CD4-positive, alpha-beta T cell (primary cell): ENCODE results near the gene AKAP12. TPM values are rescaled to one million over a fixed set of nuclear protein-coding genes. Genes with fewer than 3 reads are reported as not detected.

Source experiments
- ATAC-seq: fragments of 200-7000 bp; cut with Tn5 transposase; one replicate; pipeline ENCODE4 v1.10.0; 2022; ENCODE audit warnings: mild to moderate bottlenecking; ENCODE audit not compliant: poor library complexity
- CTCF ChIA-PET: fragments of 350-600 bp; sonication (Branson Sonifier 250); formaldehyde crosslinking; loops from one replicate; lab custom pipeline; 2021; ENCODE audit warnings: antibody characterized with exemption, inconsistent platforms; lab: Charles Lee
- POLR2A ChIA-PET: fragments of 350-600 bp; sonication (Branson Sonifier 250); formaldehyde crosslinking; loops from one replicate; lab custom pipeline; 2021; ENCODE audit warnings: antibody characterized with exemption, inconsistent platforms; lab: Charles Lee
- DNase-seq, 14 experiments: peaks; one replicate each; pipeline ENCODE4 v3.0.0-alpha.2; 2013 to 2020; ENCODE audit warnings: mixed read lengths in 2 of 14
- H3K27ac ChIP-seq, 2 donors: one replicate each; pipeline versions ENCODE4 v1.5.1 to v1.7.0; 2013; ENCODE audit warnings: low read length in 2 of 2, low read depth in 1 of 2, mild to moderate bottlenecking in 1 of 2
- H3K27me3 ChIP-seq, 2 experiments: 1 replicate in 1 of 2; 2 replicates in 1 of 2; pipeline versions ENCODE4 v1.6.1 to v1.7.0; 2013; ENCODE audit warnings: low read length in 2 of 2, control low read depth in 1 of 2, mild to moderate bottlenecking in 1 of 2, moderate library complexity in 1 of 2; ENCODE audit not compliant: insufficient read depth in 2 of 2, control insufficient read depth in 1 of 2
- H3K36me3 ChIP-seq: one replicate; pipeline ENCODE4 v1.6.1; 2013; ENCODE audit warnings: low read length, control low read depth; ENCODE audit not compliant: insufficient read depth
- H3K4me1 ChIP-seq: one replicate; pipeline ENCODE4 v1.6.1; 2013; ENCODE audit warnings: low read length, control low read depth; ENCODE audit not compliant: insufficient read depth
- H3K4me3 ChIP-seq: one replicate; pipeline ENCODE4 v1.5.1; 2013; ENCODE audit warnings: mild to moderate bottlenecking, low read length, moderate library complexity
- H3K9me3 ChIP-seq, 2 experiments: 1 replicate in 1 of 2; 2 replicates in 1 of 2; pipeline versions ENCODE4 v1.6.1 to v1.7.0; 2013; ENCODE audit warnings: low read length in 2 of 2, mild to moderate bottlenecking in 2 of 2, control low read depth in 1 of 2, moderate library complexity in 1 of 2; ENCODE audit not compliant: control insufficient read depth in 1 of 2, insufficient read depth in 1 of 2
- H3K27ac Mint-ChIP-seq: one replicate; pipeline ENCODE4 v1.8.0; 2020; ENCODE audit warnings: mixed read lengths
- H3K27me3 Mint-ChIP-seq: one replicate; pipeline ENCODE4 v1.8.0; 2021; ENCODE audit warnings: mixed read lengths
- H3K36me3 Mint-ChIP-seq: one replicate; pipeline ENCODE4 v1.8.0; 2021; ENCODE audit warnings: low read depth, mixed read lengths
- H3K4me1 Mint-ChIP-seq: one replicate; pipeline ENCODE4 v1.8.0; 2021; ENCODE audit warnings: low read depth, mixed read lengths
- H3K4me3 Mint-ChIP-seq: one replicate; pipeline ENCODE4 v1.8.0; 2020; ENCODE audit warnings: mild to moderate bottlenecking, mixed read lengths
- H3K9me3 Mint-ChIP-seq: one replicate; pipeline ENCODE4 v1.8.0; 2020; ENCODE audit warnings: mixed read lengths
- intact Hi-C, 2 experiments: fragments of 100-400 bp; cut with DNase I in 1 of 2; cut with micrococcal nuclease in 1 of 2; formaldehyde crosslinking; loops; one replicate each; pipeline versions ENCODE4 v1.15.1 to v1.9.0; 2023 to 2025; cut with DNase I, micrococcal nuclease
- total RNA-seq, 174 experiments: library from RNA in 2 of 174; stranded (reverse) in 2 of 174; gene quantifications; one replicate each; pipeline ENCODE4 v1.2.3 and lab custom pipeline; 2021 to 2026
- TF ChIP-seq, protein P1 (sequence below): fragments of 200-600 bp; IDR thresholded peaks from one replicate; pipeline ENCODE4 v1.8.0; 2022; ENCODE audit warnings: antibody characterized with exemption, mild to moderate bottlenecking

AKAP12 gene
- total RNA-seq, 2 experiments from 2014 or later, result 0.03 to 0.05 TPM

DNA sequence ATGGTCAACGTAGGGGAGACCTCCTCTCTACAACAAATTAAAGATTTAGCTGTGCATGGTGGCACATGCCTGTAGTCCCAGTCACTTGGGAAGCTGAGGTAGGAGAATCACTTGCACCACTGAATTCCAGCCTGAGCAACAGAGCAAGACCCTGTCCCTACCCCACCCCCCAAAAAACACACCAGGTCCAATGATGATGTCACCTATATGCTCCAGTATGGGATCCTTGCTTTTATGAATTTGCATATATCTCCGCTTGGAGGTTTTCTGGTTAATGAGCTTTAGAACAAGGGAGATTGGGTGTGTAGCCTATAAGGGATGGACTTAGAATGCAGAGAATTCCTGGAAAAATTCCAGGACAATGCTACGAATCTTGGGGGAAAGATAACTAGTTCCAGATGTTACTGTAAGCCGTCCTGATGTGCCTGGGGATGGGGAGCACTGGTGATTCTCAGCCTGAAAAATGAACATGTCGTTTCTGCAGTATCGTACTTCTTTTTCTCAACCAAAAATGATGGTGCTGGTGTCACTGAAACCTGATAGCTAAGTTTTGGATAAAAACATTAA is 90.4 kb downstream of the AKAP12 start:
- Mint-ChIP-seq H3K4me3 (no peak overlapping the region), H3K27ac (no peak overlapping the region), H3K4me1 (peaks cover 15% of the 10 kb centered on the region), H3K27me3 (peaks cover 35% of the 10 kb centered on the region), H3K36me3 (no peaks in the 10 kb centered on the region), H3K9me3 (no peaks in the 10 kb centered on the region)
- Histone ChIP-seq H3K4me3 (no peak overlapping the region), H3K9me3 (no peaks in the 10 kb centered on the region), H3K27me3 (peaks cover 13 to 21% of the 10 kb centered on the region in 2 experiments), H3K4me1 (peaks cover 10% of the 10 kb centered on the region), H3K27ac (no peak overlapping the region), H3K36me3 (no peaks in the 10 kb centered on the region)
- ATAC-seq (no peak), DNase-seq (no peak)
- CTCF ChIA-PET, result no interaction called here
- POLR2A ChIA-PET, result no interaction called here
- TF ChIP-seq, protein P1, sequence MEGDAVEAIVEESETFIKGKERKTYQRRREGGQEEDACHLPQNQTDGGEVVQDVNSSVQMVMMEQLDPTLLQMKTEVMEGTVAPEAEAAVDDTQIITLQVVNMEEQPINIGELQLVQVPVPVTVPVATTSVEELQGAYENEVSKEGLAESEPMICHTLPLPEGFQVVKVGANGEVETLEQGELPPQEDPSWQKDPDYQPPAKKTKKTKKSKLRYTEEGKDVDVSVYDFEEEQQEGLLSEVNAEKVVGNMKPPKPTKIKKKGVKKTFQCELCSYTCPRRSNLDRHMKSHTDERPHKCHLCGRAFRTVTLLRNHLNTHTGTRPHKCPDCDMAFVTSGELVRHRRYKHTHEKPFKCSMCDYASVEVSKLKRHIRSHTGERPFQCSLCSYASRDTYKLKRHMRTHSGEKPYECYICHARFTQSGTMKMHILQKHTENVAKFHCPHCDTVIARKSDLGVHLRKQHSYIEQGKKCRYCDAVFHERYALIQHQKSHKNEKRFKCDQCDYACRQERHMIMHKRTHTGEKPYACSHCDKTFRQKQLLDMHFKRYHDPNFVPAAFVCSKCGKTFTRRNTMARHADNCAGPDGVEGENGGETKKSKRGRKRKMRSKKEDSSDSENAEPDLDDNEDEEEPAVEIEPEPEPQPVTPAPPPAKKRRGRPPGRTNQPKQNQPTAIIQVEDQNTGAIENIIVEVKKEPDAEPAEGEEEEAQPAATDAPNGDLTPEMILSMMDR, result no peak
- intact Hi-C loops, result no loop called here

- ATAC-seq (no peak), DNase-seq (no peak)
- H3K27me3 Mint-ChIP-seq, result no peaks in the 10 kb centered on the region
- no peaks in the 10 kb centered on the region for H3K36me3 ChIP-seq
- TF ChIP-seq, protein P1, result no peak
- H3K27me3 ChIP-seq, result no peaks in the 10 kb centered on the region
- ChIA-PET POLR2A (interaction anchor here (0.7 to 1.9 kb wide), 5 partner anchors 12 to 54 kb away, joined by 3 to 12 read pairs (median 3); no protein-coding TSS in a partner anchor), CTCF (interaction anchor here (1.0 to 4.1 kb wide), 4 partner anchors 11 to 444 kb away, joined by 3 to 35 read pairs (median 6); no protein-coding TSS in a partner anchor)
- H3K4me1 Mint-ChIP-seq, result peaks cover 5% of the 10 kb centered on the region
- intact Hi-C loops, result no loop called here
- no peaks in the 10 kb centered on the region for H3K9me3 ChIP-seq
- H3K27ac ChIP-seq, result no peak overlapping the region
- no peaks in the 10 kb centered on the region for H3K9me3 Mint-ChIP-seq
- H3K27ac Mint-ChIP-seq, result no peak overlapping the region
- no peak overlapping the region for H3K4me3 Mint-ChIP-seq
- H3K36me3 Mint-ChIP-seq, result no peaks in the 10 kb centered on the region
- no peak overlapping the region for H3K4me3 ChIP-seq
- H3K4me1 ChIP-seq, result peaks cover 2% of the 10 kb centered on the region
These were observed 96.2 kb downstream of the AKAP12 start for GRCh38 chr6:151335930-151336329.

GRCh38 chr6:151338651-151339200 is 99.0 kb downstream of the AKAP12 start:
- Histone ChIP-seq H3K36me3 (no peaks in the 10 kb centered on the region), H3K27ac (no peak overlapping the region), H3K27me3 (no peaks in the 10 kb centered on the region), H3K9me3 (peaks cover 0 to 7% of the 10 kb centered on the region in 2 experiments), H3K4me1 (peaks cover 2% of the 10 kb centered on the region), H3K4me3 (no peak overlapping the region)
- Mint-ChIP-seq H3K4me3 (no peak overlapping the region), H3K36me3 (no peaks in the 10 kb centered on the region), H3K27ac (no peak overlapping the region), H3K27me3 (no peaks in the 10 kb centered on the region), H3K9me3 (no peaks in the 10 kb centered on the region), H3K4me1 (peaks cover 5% of the 10 kb centered on the region)
- TF ChIP-seq, protein P1, result no peak
- intact Hi-C loops, result no loop called here
- ChIA-PET POLR2A (no interaction called here), CTCF (interaction anchor here (1.4 kb wide), 1 partner anchor 14 kb away, joined by 5 read pairs; no protein-coding TSS in a partner anchor)
- DNase-seq (no peak), ATAC-seq (no peak)
